ENCODE data around the gene OSM.
A peak's percentile ranks its signal among the peaks of the same experiment; 100 is the strongest.

OSM gene

DNA sequence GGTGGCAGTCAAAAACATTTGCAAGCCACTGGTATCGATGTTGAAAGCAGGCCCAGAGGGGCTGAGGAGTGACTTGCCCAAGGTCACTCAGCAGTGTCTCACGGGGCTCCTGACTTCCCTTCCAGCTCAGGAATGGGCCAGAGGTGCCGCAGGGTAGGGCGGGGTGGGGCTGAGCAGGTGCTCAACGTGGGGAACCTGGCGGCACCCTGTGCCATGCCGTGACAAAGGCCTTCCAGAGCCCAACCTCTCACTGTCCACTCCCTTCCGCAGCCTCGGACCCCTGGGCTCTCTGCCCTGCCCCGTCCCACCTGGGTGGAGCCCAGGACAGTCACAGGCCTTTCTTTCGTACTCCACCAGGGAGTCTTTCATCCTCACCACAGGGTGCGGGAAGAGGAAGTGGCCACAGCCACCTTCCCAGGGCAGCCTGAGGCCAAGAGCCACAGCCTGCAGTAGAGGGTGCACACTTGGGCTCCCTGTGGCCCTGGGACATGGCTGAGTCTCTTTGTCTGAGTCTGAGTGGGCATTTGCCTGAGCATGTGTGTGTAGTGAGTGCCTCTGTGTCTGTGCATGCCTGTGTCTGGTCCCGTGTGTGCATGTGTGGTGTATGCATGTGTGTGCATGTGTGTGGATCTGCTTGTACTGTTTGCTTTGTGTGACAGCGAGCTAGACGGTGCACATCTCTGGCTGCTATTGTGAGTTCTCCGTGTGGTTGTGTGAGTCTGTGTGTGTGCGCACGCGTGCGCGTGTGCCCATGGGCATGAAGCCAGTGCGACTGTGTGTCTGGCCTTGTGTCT is 14.0 kb downstream of the OSM start:
- H3K36me3 Mint-ChIP-seq (ENCODE audit: low read depth), result no peaks in the 10 kb centered on the region
- H3K9me3 Mint-ChIP-seq, result no peaks in the 10 kb centered on the region
- no peak for TF ChIP-seq CTCF (IDR thresholded peaks at IDR 0.05; ENCODE audit: unreplicated experiment in 3 of 3)
- H3K27me3 Mint-ChIP-seq (ENCODE audit: low read depth), result peaks cover 24% of the 10 kb centered on the region
- peak overlapping the region; percentile 77 to 90 (median 81) for H3K27ac Mint-ChIP-seq
- peak overlapping the region in 2 of 3 experiments; percentile 5 to 6 for H3K4me3 Mint-ChIP-seq
- peaks cover 58% of the 10 kb centered on the region for H3K4me1 Mint-ChIP-seq

DNA sequence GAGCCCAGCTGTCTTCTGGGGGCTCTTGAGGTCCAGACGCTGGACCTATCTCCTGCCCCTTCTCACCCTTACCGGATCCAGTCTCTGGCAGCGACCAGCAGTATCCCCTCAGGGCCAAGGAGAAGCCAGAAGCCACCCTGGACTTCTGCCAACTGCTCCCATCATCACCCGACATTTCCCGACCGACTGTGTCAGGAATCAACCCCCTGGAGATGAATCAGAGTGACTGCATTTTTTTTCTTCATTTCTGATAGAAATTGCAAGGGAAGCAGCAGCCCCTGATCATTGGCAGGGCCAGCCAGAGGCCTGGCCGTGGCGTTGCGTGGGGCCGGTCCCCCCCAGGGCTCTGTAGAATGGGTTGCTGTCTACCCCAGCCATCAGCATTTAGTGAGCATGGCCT is 14.9 kb downstream of the OSM start:
- Mint-ChIP-seq H3K36me3 (ENCODE audit: low read depth) (no peaks in the 10 kb centered on the region), H3K4me1 (peaks cover 58% of the 10 kb centered on the region), H3K9me3 (no peaks in the 10 kb centered on the region), H3K4me3 (no peak overlapping the region), H3K27ac (peak overlapping the region; percentile 67 to 81 (median 72)), H3K27me3 (ENCODE audit: low read depth) (peaks cover 33% of the 10 kb centered on the region)
- TF ChIP-seq CTCF (IDR thresholded peaks at IDR 0.05; ENCODE audit: unreplicated experiment in 3 of 3), result no peak

- H3K9me3 Mint-ChIP-seq, result no peaks in the 10 kb centered on the region
- peak overlapping the region in 2 of 3 experiments; percentile 72 to 81 for H3K27ac Mint-ChIP-seq
- H3K4me1 Mint-ChIP-seq, result peaks cover 54% of the 10 kb centered on the region
- no peak overlapping the region for H3K4me3 Mint-ChIP-seq
- H3K36me3 Mint-ChIP-seq (ENCODE audit: low read depth), result no peaks in the 10 kb centered on the region
- no peak for TF ChIP-seq CTCF (IDR thresholded peaks at IDR 0.05; ENCODE audit: unreplicated experiment in 3 of 3)
- H3K27me3 Mint-ChIP-seq (ENCODE audit: low read depth), result peaks cover 37% of the 10 kb centered on the region
Measured at GRCh38 chr22:30250661-30251267, 15.9 kb downstream of the OSM start.

- Mint-ChIP-seq H3K9me3 (no peaks in the 10 kb centered on the region), H3K4me1 (peaks cover 54% of the 10 kb centered on the region), H3K4me3 (peak overlapping the region in 1 of 3 experiments; percentile 47), H3K27ac (peak overlapping the region; percentile 9 to 43 (median 25)), H3K36me3 (ENCODE audit: low read depth) (no peaks in the 10 kb centered on the region), H3K27me3 (ENCODE audit: low read depth) (peaks cover 42% of the 10 kb centered on the region)
- no peak for TF ChIP-seq CTCF (IDR thresholded peaks at IDR 0.05; ENCODE audit: unreplicated experiment in 3 of 3)
Measured at GRCh38 chr22:30250039-30250565, 16.5 kb downstream of the OSM start.

DNA sequence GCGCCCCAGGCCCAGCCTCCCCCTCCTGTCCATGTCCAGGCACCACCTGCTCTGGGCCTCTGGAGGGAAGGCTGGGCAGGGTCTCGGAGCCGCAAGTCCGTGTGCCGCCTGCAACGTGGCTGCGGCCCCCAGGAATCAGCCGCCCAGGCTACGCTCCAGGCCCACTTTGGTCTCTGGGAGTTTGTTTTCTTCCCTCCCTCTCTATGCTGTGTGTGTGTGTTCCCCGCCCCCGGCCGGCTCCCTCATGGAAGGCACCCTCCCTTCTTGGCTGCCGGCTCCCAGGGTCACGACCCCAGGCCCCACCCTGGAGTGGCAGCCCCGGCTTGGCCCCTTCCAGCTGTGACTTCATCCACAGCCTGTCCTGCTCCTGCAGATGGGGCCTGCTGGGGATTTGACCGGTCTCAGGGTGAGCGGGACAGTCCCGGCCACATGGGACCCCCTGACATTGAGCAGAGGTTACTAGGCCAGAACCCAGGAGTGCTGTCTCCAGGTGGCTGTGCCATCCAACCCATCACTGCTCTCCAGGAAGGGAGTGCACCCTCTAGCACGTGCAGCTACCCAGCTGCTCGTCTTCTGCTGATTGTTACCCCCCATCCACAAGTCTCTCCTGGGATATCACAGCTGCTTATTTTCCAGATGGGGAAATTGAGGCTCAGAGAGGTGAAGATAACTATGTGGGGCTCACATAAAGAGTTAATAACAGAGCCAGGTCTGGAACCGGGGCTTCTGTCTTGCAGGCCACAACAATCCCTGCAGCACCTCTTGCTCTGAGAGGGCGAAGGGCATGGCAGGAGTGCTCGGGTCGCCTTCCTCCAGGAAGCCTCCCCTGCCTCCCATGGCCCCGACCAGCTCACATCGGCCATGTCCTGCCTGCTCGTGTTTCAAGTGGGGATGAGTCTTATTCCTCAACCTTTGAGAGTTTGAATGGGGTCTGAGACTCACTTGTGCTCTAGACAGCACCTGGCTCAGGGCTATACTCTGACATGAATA is 17.3 kb downstream of the OSM start:
- Mint-ChIP-seq H3K4me1 (peaks cover 54% of the 10 kb centered on the region), H3K27me3 (ENCODE audit: low read depth) (peaks cover 42% of the 10 kb centered on the region)

More for the DNA sequence above, 17.3 kb downstream of the OSM start:
- peak overlapping the region in 1 of 3 experiments; percentile 47 for H3K4me3 Mint-ChIP-seq
- peak overlapping the region; percentile 9 to 43 (median 25) for H3K27ac Mint-ChIP-seq
- H3K9me3 Mint-ChIP-seq, result no peaks in the 10 kb centered on the region
- TF ChIP-seq CTCF (IDR thresholded peaks at IDR 0.05; ENCODE audit: unreplicated experiment in 3 of 3), result no peak
- no peaks in the 10 kb centered on the region for H3K36me3 Mint-ChIP-seq (ENCODE audit: low read depth)
